ENCODE data around the gene CSTB.

- no peak for TF ChIP-seq CTCF (IDR thresholded peaks at IDR 0.05)
- TF ChIP-seq POLR2A (IDR thresholded peaks at IDR 0.05) = no peak
Measured at GRCh38 chr21:43739621-43740435, 36.3 kb downstream of the CSTB start.

Measured in stomach (tissue), 4 donors.